ENCODE data around the gene HOXC12. TPM values are rescaled to one million over a fixed set of nuclear protein-coding genes. Genes with fewer than 3 reads are reported as not detected.

HOXC12 gene
- total and polyA plus RNA-seq, 3 experiments from 2014 or later, result not detected

- no peak for DNase-seq
- no peak overlapping the region for H3K27ac ChIP-seq (ENCODE audit: low read depth, low read length)
- Mint-ChIP-seq H3K4me1 (peaks cover 38 to 67% (median 50%) of the 10 kb centered on the region in 3 donors), H3K9me3 (peaks cover 0 to 7% (median 2%) of the 10 kb centered on the region in 5 donors), H3K4me3 (peak overlapping the region in 6 of 7 donors; percentile 3 to 78 (median 64)), H3K36me3 (no peaks in the 10 kb centered on the region), H3K27me3 (peaks cover 92 to 96% of the 10 kb centered on the region in 2 donors), H3K27ac (peak overlapping the region in 2 of 8 donors; percentile 66 to 84)
- H3K27me3 ChIP-seq (ENCODE audit: insufficient read depth, low read length, poor library complexity, severe bottlenecking), result peaks cover 100% of the 10 kb centered on the region
- H3K4me1 ChIP-seq (ENCODE audit: insufficient read depth, low read length), result peaks cover 43% of the 10 kb centered on the region
- CTCF ChIA-PET, result interaction anchor here (1.6 kb wide), 1 partner anchor 237 kb away, joined by 3 read pairs; no protein-coding TSS in a partner anchor
- H3K36me3 ChIP-seq (ENCODE audit: insufficient read depth, low read length), result no peaks in the 10 kb centered on the region
- H3K9me3 ChIP-seq (ENCODE audit: low read length), result no peaks in the 10 kb centered on the region
- POLR2A ChIA-PET, result interaction anchor here (0.6 kb wide), 1 partner anchor 15 kb away, joined by 5 read pairs; no protein-coding TSS in a partner anchor
- H3K4me3 ChIP-seq (ENCODE audit: low read length), result no peak overlapping the region
Observed at GRCh38 chr12:53994009-53994263, 39.2 kb downstream of the HOXC12 start.

- no peaks in the 10 kb centered on the region for H3K36me3 Mint-ChIP-seq
- peak overlapping the region; percentile 74 to 87 (median 81) for H3K4me3 Mint-ChIP-seq
- no peak for DNase-seq
- H3K27ac Mint-ChIP-seq, result peak overlapping the region in 2 of 8 donors; percentile 66 to 84
- no peaks in the 10 kb centered on the region for H3K9me3 ChIP-seq (ENCODE audit: low read length)
- no peak overlapping the region for H3K4me3 ChIP-seq (ENCODE audit: low read length)
- H3K36me3 ChIP-seq (ENCODE audit: insufficient read depth, low read length), result no peaks in the 10 kb centered on the region
- POLR2A ChIA-PET, result no interaction called here
- H3K27me3 Mint-ChIP-seq, result peaks cover 93 to 96% of the 10 kb centered on the region in 2 donors
- H3K9me3 Mint-ChIP-seq, result peaks cover 0 to 7% (median 2%) of the 10 kb centered on the region in 5 donors
- H3K4me1 Mint-ChIP-seq, result peaks cover 34 to 65% (median 47%) of the 10 kb centered on the region in 3 donors
- peaks cover 39% of the 10 kb centered on the region for H3K4me1 ChIP-seq (ENCODE audit: insufficient read depth, low read length)
- H3K27ac ChIP-seq (ENCODE audit: low read depth, low read length), result peak overlapping the region; percentile 64
- H3K27me3 ChIP-seq (ENCODE audit: insufficient read depth, low read length, poor library complexity, severe bottlenecking), result peaks cover 98% of the 10 kb centered on the region
- CTCF ChIA-PET, result interaction anchor here (1.0 to 1.6 kb wide), 4 partner anchors 12 to 237 kb away, joined by 3 to 8 read pairs (median 4); partner anchors contain the start of gene HOXC5
Observed at GRCh38 chr12:53994264-53995001, 39.7 kb downstream of the HOXC12 start.

GRCh38 chr12:53995002-53995377, 40.3 kb downstream of the HOXC12 start:
- Mint-ChIP-seq H3K36me3 (no peaks in the 10 kb centered on the region), H3K4me1 (peaks cover 34 to 66% (median 43%) of the 10 kb centered on the region in 3 donors), H3K27me3 (peaks cover 92 to 96% of the 10 kb centered on the region in 2 donors), H3K27ac (peak overlapping the region in 1 of 8 donors; percentile 74), H3K4me3 (peak overlapping the region; percentile 74 to 87 (median 81)), H3K9me3 (peaks cover 0 to 7% (median 2%) of the 10 kb centered on the region in 5 donors)
- POLR2A ChIA-PET, result no interaction called here
- CTCF ChIA-PET, result interaction anchor here (1.0 to 1.6 kb wide), 5 partner anchors 11 to 238 kb away, joined by 3 to 8 read pairs (median 3); partner anchors contain the start of gene HOXC5
- Histone ChIP-seq H3K27me3 (ENCODE audit: insufficient read depth, low read length, poor library complexity, severe bottlenecking) (peaks cover 98% of the 10 kb centered on the region), H3K4me3 (ENCODE audit: low read length) (peak overlapping the region; percentile 67), H3K27ac (ENCODE audit: low read depth, low read length) (peak overlapping the region; percentile 64), H3K36me3 (ENCODE audit: insufficient read depth, low read length) (no peaks in the 10 kb centered on the region), H3K9me3 (ENCODE audit: low read length) (no peaks in the 10 kb centered on the region), H3K4me1 (ENCODE audit: insufficient read depth, low read length) (peaks cover 42% of the 10 kb centered on the region)
- no peak for DNase-seq

GRCh38 chr12:53995378-53996239, 40.9 kb downstream of the HOXC12 start:
- no peaks in the 10 kb centered on the region for H3K36me3 ChIP-seq (ENCODE audit: insufficient read depth, low read length)
- H3K9me3 Mint-ChIP-seq, result peaks cover 0 to 7% (median 2%) of the 10 kb centered on the region in 5 donors
- H3K4me3 Mint-ChIP-seq, result peak overlapping the region; percentile 74 to 89 (median 84)
- peaks cover 46% of the 10 kb centered on the region for H3K4me1 ChIP-seq (ENCODE audit: insufficient read depth, low read length)
- peak overlapping the region; percentile 67 for H3K4me3 ChIP-seq (ENCODE audit: low read length)
- peak overlapping the region; percentile 64 for H3K27ac ChIP-seq (ENCODE audit: low read depth, low read length)
- POLR2A ChIA-PET, result no interaction called here
- peaks cover 31 to 62% (median 40%) of the 10 kb centered on the region in 3 donors for H3K4me1 Mint-ChIP-seq
- H3K9me3 ChIP-seq (ENCODE audit: low read length), result no peaks in the 10 kb centered on the region
- peak in 1 of 5 donors; percentile 14 for DNase-seq
- peak overlapping the region in 2 of 8 donors; percentile 33 to 74 for H3K27ac Mint-ChIP-seq
- peaks cover 90 to 94% of the 10 kb centered on the region in 2 donors for H3K27me3 Mint-ChIP-seq
- H3K36me3 Mint-ChIP-seq, result no peaks in the 10 kb centered on the region
- peaks cover 98% of the 10 kb centered on the region for H3K27me3 ChIP-seq (ENCODE audit: insufficient read depth, low read length, poor library complexity, severe bottlenecking)
- CTCF ChIA-PET, result interaction anchor here (1.0 to 1.4 kb wide), 4 partner anchors 10 to 206 kb away, joined by 3 to 8 read pairs (median 4); partner anchors contain the start of gene HOXC5

- H3K4me1 ChIP-seq (ENCODE audit: insufficient read depth, low read length), result peaks cover 46% of the 10 kb centered on the region
- H3K9me3 ChIP-seq (ENCODE audit: low read length), result no peaks in the 10 kb centered on the region
- peak overlapping the region; percentile 74 to 89 (median 84) for H3K4me3 Mint-ChIP-seq
- DNase-seq, result no peak
- H3K4me3 ChIP-seq (ENCODE audit: low read length), result peak overlapping the region; percentile 67
- peaks cover 0 to 7% (median 2%) of the 10 kb centered on the region in 5 donors for H3K9me3 Mint-ChIP-seq
- H3K27me3 Mint-ChIP-seq, result peaks cover 93 to 94% of the 10 kb centered on the region in 2 donors
- ChIA-PET CTCF (interaction anchor here (1.2 to 15.2 kb wide), 6 partner anchors 9 to 209 kb away, joined by 3 to 216 read pairs (median 4); partner anchors contain the start of gene HOXC10), POLR2A (interaction anchor here (0.8 kb wide), 1 partner anchor 174 kb away, joined by 5 read pairs; no protein-coding TSS in a partner anchor)
- peaks cover 98% of the 10 kb centered on the region for H3K27me3 ChIP-seq (ENCODE audit: insufficient read depth, low read length, poor library complexity, severe bottlenecking)
- no peaks in the 10 kb centered on the region for H3K36me3 ChIP-seq (ENCODE audit: insufficient read depth, low read length)
- H3K36me3 Mint-ChIP-seq, result no peaks in the 10 kb centered on the region
- H3K27ac ChIP-seq (ENCODE audit: low read depth, low read length), result peak overlapping the region; percentile 64
- H3K27ac Mint-ChIP-seq, result peak overlapping the region in 2 of 8 donors; percentile 40 to 51
- peaks cover 31 to 62% (median 40%) of the 10 kb centered on the region in 3 donors for H3K4me1 Mint-ChIP-seq
Observed at GRCh38 chr12:53996240-53997203, 41.8 kb downstream of the HOXC12 start.

- peaks cover 94% of the 10 kb centered on the region for H3K27me3 ChIP-seq (ENCODE audit: insufficient read depth, low read length, poor library complexity, severe bottlenecking)
- no peak overlapping the region for H3K27ac ChIP-seq (ENCODE audit: low read depth, low read length)
- H3K9me3 ChIP-seq (ENCODE audit: low read length), result no peaks in the 10 kb centered on the region
- Mint-ChIP-seq H3K9me3 (peaks cover 0 to 7% (median 2%) of the 10 kb centered on the region in 5 donors), H3K27ac (peak overlapping the region in 1 of 8 donors; percentile 51), H3K4me3 (peak overlapping the region in 6 of 7 donors; percentile 1 to 84 (median 57)), H3K36me3 (no peaks in the 10 kb centered on the region), H3K27me3 (peaks cover 91 to 94% of the 10 kb centered on the region in 2 donors), H3K4me1 (peaks cover 31 to 64% (median 40%) of the 10 kb centered on the region in 3 donors)
- no peak overlapping the region for H3K4me3 ChIP-seq (ENCODE audit: low read length)
- ChIA-PET CTCF (interaction anchor here (1.2 to 15.2 kb wide), 5 partner anchors 8 to 208 kb away, joined by 3 to 216 read pairs (median 4); partner anchors contain the start of gene HOXC10), POLR2A (interaction anchor here (0.8 kb wide), 1 partner anchor 173 kb away, joined by 5 read pairs; no protein-coding TSS in a partner anchor)
- DNase-seq, result no peak
- H3K4me1 ChIP-seq (ENCODE audit: insufficient read depth, low read length), result peaks cover 46% of the 10 kb centered on the region
- H3K36me3 ChIP-seq (ENCODE audit: insufficient read depth, low read length), result no peaks in the 10 kb centered on the region
Observed at GRCh38 chr12:53997204-53998109, 42.8 kb downstream of the HOXC12 start.
